ENCODE measurements around the gene CAMK2B.

CAMK2B gene

GRCh38 chr7:44286618-44287487 is 38.5 kb downstream of the CAMK2B start:
- no peak for DNase-seq (ENCODE audit: low read depth)

DNA sequence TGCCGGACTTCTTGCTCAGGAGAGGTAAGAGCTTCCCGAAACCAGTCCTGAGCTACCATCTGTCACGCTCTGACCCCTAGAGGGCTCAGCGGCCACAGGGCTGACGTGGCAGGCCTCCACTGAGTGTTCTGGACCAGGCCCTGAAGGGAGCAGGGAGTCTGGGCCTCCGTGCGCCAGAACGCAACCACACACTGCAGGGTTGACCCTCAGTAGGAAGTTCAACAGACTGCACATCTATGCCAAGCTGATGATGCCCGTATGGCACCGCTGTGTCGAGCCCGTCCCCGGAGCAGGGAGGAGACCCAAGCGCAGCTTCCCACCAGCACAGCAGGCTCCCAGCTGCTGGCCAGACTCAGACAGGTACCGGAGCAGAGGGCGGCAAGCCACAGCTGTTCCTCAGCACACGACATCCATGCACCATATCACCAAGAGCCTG is 39.2 kb downstream of the CAMK2B start:
- DNase-seq (ENCODE audit: low read depth), result no peak

DNA sequence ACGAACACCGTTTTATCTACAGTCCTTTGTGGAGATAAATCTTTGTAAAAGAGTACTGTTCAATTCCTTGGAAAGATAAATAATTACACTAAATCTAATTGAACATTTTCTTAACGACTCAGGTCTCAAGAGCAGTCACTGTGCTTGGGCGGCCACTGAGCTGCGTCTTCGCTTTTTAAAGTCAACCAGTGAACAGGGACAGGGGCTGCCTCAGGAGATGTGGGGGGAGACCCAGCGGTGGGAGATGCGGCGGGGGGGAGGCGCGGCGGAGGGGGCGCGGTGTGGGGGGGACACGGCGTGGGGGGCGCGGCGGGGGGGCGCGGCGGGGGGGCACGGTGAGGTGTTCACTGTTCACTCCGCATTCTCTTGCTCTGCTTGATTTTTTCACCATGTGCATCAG is 39.8 kb downstream of the CAMK2B start:
- DNase-seq (ENCODE audit: low read depth), result no peak

- DNase-seq (ENCODE audit: low read depth), result no peak
These were observed 40.4 kb downstream of the CAMK2B start for GRCh38 chr7:44284881-44285541.

DNA sequence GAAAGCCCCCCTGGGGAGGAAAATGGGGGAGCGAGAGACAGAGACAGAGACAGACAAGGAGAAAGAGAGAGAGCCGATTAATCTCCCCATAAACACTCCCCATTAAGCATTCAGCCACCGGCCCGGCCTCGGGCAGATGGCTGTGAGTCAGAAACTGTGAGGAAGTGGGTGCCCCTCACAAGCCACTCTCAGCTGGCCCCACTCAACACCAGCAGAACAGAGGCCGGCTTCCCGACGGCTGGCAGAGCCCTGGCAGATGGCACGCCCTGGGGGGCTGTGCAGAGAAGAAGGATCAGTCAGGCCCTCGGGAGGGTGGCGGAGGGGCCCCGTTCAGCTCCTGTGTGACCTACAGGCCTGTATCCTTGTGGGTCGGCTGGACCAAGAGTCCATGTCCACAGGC is 41.2 kb downstream of the CAMK2B start:
- DNase-seq (ENCODE audit: low read depth), result no peak

- DNase-seq (ENCODE audit: low read depth), result no peak
These were observed 41.8 kb downstream of the CAMK2B start for GRCh38 chr7:44283381-44284211.

GRCh38 chr7:44282601-44283171 is 42.7 kb downstream of the CAMK2B start:
- no peak for DNase-seq (ENCODE audit: low read depth)

DNA sequence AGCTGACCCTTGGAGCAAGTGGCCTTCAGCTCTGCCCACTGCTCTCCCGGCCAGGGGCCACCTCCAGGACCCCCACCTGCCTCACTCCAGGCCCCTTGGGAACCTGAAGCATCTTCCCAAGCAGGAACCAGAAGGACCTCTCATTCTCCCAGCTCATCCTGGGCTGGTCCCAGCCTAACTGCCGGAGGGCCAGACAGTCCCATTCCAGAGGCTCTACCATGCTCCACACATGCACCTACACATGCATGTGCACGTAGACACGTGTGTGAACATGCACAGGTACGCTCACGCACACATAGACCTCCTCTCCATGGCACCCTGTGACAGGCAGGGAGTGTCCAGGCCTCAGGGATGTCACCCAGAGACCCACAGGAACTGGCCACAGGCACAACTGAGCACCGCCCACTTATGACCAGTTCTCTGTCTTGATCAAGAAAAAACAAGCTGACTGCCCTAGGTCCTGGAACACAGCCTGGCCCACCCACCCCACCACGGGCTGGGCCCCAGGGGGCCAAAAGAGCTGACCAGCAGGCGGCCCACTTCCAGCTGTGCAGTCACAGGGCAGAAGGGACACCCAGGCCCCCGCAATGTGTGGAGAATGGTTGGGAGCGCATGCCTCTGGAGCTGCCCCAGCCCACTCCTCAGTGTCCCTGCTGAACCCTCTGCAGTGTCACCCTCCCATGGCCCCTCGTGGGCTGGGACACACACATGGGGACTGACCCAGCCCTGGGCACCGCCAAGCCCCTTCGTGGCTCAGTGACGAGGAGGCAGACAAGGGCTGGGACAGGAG is 43.4 kb downstream of the CAMK2B start:
- DNase-seq (ENCODE audit: low read depth), result no peak

- DNase-seq (ENCODE audit: low read depth), result no peak
These were observed 44.2 kb downstream of the CAMK2B start for GRCh38 chr7:44280993-44281721.

- no peak for DNase-seq (ENCODE audit: low read depth)
These were observed 44.8 kb downstream of the CAMK2B start for GRCh38 chr7:44280636-44280992.

DNA sequence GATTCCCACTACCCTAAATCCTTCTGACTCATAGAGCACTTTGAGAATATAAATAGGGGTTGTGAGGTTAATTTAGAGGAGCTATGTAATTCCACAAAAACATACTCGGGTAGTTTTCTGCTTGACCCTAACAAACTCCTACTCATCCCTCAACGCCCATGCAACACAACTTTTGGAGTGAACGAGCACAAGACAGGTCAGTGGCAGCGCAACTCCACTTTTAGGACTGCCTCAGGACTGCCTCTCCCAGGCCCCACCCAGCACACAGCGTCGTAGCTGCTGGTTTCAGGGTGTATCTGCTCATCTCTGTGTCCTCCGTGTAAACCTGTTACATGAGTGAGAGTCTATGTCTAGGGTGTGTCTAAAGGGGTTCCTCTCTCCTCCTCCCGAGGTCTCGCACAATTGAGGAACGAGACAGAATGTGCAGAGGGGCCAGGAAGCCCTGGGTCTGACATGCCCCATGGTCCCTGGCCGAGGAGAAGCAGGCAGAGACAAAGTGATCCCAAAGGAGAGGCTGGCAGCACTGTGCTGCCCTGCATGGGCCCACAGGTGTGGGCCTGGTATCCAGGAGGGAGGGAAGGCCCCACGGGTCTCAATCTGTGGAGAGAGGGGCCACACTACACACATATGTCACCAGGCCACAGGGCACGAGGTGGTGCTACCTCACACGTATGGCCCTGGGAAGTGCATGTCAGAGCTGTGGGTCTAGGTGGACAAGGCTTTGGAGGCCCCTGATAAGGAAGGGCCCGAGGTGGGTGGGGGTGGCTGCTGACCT is 45.5 kb downstream of the CAMK2B start:
- DNase-seq (ENCODE audit: low read depth), result no peak

GRCh38 chr7:44279286-44279685 is 46.1 kb downstream of the CAMK2B start:
- no peak for DNase-seq (ENCODE audit: low read depth)

GRCh38 chr7:44278451-44279161 is 46.8 kb downstream of the CAMK2B start:
- no peak for DNase-seq (ENCODE audit: low read depth)

DNA sequence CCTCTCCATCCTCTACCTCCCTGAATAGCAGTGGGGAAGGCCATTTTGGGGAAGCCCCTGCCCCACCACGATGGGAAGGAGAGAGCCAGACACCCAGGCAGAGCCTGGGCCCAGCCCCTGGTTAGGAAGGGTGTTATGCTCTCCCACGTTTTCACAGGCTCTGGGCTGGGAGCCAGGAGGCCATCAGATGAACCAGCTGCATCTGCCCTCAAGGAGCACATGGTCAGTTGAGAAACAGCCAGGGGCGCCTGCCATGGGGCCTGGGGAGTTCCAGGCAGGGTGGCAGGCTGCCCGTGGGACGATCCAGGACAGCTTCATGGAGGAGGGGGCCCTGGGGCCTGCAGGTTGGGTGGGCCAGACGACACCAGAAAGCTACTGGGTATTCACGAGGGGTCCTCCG is 47.5 kb downstream of the CAMK2B start:
- DNase-seq (ENCODE audit: low read depth), result no peak

DNA sequence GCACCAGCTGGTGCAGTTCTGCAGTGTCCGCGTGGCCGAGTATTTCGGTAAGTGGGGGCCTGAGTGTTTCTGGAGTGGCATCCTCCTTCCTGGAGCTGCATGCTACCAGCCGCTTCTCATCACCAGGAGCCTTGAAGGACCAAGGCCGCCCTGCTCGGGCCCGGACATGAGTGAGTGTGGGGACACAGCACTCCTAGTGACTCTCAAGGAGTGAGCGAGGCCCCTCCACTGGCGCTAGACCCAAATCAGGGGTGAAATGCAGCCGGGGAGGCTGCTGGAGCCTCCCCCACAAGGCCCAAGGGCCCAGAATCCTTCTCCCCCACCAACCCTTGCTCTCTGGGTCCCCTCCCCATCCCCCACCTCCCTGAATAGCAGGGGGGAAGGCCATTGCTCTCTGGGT is 48.0 kb downstream of the CAMK2B start:
- no peak for DNase-seq (ENCODE audit: low read depth)

- no peak for DNase-seq (ENCODE audit: low read depth)
These were observed 48.7 kb downstream of the CAMK2B start for GRCh38 chr7:44276571-44277221.

- no peak for DNase-seq (ENCODE audit: low read depth)
These were observed 49.3 kb downstream of the CAMK2B start for GRCh38 chr7:44275957-44276570.

- no peak for DNase-seq (ENCODE audit: low read depth)
These were observed 50.2 kb downstream of the CAMK2B start for GRCh38 chr7:44275146-44275545.

GRCh38 chr7:44274623-44274975 is 50.8 kb downstream of the CAMK2B start:
- DNase-seq (ENCODE audit: low read depth), result no peak
